Fibroblast of skin of left quadriceps (primary cell): Measurements from ENCODE around the gene HES5.

ENCODE experiments used
- DNase-seq, 2 experiments: peaks; one replicate each; pipeline ENCODE4 v3.0.0-alpha.2; 2013; ENCODE audit warnings: low read depth in 2 of 2

The HES5 gene

DNA sequence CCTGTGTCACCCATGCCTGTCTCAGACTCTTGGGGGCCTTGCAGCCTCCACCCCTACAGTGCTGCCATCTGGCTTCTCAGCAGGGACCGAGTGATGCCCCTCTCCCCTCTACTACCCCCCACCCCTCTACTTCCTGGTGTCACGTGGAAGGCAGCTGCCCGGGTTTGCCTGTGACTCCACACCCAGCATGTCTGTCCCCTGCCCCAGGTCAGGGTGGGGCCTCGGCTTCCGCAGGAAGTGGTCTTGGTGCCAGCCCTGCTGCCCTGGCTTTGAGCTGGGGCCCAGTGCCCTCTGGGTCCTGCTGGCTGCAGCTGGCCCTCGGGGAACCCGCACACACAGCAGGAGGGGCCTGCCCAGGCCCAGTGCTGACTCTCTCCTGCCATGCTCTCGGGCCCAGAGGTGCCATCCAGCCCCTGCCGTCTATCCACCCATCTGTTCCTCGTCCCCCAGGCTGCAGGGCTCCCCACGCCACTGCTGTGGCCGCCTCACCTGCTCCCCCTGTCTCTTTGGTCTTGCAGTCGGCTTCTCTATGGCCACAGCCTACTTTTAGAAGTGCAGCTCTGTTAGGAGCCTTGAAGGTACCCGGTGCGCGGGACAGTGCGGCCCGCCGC is 30.0 kb downstream of the HES5 start:
- no peak for DNase-seq

DNA sequence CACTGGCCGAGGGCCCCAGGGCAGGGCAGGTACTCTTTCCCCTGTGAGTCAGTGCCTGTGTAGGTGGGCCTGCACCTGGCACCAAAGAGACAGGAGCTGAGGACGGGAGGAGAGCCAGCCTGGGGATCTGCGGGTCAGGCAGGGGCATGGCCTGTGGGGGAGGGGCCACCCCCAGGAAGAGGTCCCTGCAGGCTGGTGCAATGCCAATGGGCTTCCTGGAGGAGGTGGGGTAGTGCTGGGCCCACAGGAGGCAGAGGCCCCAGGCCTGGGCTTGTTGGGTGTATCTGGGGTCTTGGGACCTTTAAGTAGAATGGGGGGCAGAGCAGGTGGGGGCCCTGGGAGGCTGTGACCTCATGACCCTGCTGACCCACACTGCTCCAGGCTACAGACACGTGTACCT is 30.8 kb downstream of the HES5 start:
- DNase-seq = no peak

DNA sequence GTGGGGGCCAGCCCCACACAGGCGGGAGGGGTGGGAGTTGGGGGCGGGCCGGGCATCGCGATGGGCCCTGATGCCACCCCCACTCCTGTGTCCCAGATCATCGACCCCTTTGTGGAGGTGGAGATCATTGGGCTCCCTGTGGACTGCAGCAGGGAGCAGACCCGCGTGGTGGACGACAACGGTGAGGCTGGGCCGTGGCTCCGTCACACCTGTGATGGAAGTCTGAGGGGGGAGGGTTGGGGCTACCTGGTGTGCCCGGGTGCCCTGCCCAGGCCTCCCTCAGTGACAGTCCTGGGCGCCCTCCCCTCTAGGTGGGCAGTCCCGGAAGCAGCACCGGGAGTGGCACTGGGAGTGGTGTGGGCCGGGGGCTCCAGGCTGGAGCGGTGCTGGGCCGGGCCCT is 31.4 kb downstream of the HES5 start:
- no peak for DNase-seq

- DNase-seq = no peak
These were observed 32.2 kb downstream of the HES5 start for GRCh38 chr1:2497891-2498290.

DNA sequence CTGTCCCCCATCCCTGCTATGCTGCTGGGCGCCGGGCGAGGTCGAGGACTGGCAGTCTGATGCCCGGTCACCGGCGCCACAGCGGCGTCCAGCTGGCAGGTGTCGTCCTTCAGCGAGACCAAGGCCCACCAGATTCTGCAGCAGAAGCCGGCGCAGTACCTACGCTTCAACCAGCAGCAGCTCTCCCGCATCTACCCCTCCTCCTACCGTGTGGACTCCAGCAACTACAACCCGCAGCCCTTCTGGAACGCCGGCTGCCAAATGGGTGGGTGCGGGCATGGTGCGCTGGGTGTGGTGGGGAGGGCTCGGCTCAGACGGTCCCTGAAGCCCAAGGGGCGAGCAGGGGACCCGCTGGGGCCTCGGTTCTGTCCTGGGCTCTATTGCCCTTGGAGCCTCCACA is 33.3 kb downstream of the HES5 start:
- DNase-seq = no peak

DNA sequence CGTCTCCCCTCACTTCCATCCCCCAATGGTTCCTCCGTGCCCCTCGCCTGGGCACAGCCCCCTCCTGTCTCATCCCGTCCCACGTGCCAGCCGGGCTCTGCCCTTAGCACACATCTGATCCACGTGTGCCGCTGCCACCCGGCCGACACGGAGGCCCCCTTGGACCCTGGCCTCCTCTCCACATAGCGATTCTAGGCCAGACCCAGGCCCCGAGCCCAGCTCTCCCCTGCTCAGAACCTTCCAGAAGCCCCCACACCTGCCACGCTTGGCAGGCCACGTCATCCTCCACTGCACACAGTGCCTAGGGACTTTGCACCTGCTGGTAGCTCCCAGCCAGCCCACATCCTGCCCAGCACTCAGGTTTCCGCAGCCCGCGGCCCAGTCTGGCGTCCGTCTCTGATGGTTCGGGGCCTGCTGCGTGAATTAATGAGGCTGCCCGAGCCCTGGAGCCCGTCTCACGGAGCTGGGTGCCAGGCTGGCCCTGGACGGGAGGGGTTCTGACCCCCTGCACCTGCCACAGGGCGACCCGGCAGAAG is 33.9 kb downstream of the HES5 start:
- no peak for DNase-seq

- DNase-seq = no peak
These were observed 34.5 kb downstream of the HES5 start for GRCh38 chr1:2495546-2495945.

DNA sequence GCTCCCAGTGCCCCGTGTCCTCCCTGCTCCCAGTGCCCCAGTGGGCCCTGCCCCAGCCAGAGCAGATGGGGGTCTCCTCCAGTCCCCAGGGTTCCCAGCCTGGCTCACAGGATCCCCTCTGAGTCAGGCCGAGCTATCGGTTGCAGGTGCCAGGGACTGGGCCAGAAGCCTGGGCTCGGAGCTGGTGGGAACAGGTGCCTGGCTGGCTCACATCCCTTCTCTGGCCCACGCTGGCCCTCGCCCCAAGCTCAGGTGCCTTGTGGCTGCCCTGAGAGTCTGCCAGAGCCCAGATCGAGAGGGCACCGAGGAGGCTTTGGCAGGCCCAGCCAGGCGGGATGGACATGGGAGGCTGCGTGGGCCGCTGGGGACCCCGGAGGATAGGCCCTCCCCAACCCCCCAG is 35.0 kb downstream of the HES5 start:
- no peak for DNase-seq

GRCh38 chr1:2494323-2494693 is 35.8 kb downstream of the HES5 start:
- peak; percentile 10 to 11 for DNase-seq

GRCh38 chr1:2493691-2494322 is 36.3 kb downstream of the HES5 start:
- DNase-seq = no peak

DNA sequence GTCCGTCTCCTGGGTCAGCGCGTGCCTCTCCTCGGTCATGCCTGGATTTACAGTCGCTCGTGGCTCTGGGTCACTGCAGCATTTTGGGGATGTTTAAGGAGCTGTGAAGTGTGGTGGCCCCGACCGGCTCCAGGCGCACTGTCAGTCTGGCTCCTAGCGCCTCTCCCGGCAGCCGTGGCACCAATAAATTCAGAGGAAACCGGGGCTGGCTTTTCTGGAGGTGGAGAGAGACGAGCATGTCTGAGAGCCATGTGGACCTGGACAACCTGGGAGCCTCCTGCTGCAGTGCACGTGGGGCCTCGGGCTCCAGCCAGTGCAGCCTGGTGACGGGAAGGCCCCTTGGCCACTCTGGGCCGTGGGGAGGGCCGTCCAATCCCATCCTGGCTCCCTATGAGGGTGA is 36.8 kb downstream of the HES5 start:
- no peak for DNase-seq

DNA sequence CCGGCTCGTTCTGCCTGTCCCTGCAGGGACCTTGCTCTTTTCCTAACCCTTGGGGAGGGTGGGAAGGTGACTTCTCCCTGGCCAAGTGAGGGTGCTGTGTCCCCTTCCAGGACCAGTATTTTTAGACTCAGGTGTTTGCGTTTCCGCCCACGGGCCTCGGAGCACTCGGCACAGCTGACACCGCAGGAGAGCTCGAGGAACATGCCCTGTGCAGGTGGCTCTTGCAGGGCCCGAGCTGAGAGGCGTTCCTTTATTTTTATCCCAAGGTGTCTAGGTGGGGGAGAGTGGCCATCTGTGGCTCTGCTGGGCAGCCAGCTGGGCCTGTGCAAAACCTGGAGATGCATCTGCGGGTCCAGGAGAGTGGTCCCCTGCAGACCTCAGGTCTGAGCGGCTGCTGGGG is 38.0 kb downstream of the HES5 start:
- no peak for DNase-seq

GRCh38 chr1:2489615-2490014 is 40.4 kb downstream of the HES5 start:
- no peak for DNase-seq

DNA sequence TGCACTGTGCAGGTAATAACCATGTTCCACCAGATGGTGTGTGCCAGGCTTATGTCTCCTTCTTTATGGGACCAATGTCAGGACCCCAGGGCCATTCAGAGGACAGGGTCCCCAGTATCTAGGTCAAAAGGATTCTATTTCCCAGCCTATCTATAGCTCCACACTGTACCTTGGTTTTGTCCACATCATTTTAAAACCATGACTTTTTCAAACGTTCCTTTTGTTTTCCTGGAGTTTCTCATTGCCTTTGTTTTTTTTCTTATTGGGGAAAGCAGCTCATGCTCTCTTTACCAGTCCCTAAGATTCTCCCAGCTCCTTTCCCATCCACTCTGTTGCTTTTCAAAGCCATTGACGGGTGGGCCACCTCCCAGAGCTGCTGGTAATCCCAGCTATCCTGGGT is 41.4 kb downstream of the HES5 start:
- DNase-seq = no peak

- DNase-seq = no peak
These were observed 43.5 kb downstream of the HES5 start for GRCh38 chr1:2486558-2486957.

DNA sequence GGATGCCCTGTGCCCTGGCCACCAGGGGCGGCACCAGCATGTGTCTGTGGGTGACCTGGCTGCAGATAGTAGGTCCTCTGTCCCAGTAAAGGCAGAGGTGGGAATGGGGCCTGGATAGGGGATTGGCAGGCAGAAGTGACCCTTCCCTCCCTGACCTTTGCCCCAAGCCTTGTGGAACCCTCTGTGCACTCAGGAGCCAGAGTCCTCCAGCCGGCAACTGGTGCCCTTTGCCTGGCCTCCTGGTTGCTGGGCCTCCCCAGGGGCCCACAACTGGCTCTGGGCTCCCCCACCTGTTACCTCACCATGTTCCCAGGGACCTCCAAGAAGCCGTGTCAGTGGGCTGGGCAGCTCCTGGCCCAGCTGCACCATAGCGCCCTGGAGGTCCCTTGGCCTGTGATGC is 44.0 kb downstream of the HES5 start:
- no peak for DNase-seq

- DNase-seq = no peak
These were observed 46.1 kb downstream of the HES5 start for GRCh38 chr1:2483970-2484369.

DNA sequence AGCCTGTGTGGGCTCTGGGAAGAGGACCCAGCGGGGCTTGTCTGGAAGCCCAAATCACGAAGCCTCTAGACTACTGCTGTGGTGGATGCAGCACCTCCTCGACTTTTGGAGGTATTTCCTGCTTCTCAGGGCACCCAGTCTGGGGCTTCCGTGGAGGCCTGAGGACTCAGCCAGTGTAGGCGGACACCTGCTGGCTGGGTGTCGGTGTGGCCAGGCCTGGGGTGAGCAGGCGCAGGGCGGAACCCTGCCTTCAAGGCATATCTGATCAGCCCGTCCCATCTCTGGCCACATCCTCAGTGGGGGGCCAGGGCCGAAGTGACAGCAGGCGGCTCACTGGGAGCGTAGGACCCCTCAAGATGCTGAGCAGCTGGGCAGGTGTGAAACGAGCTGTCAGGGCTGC is 47.0 kb downstream of the HES5 start:
- DNase-seq = no peak

- no peak for DNase-seq
These were observed 47.5 kb downstream of the HES5 start for GRCh38 chr1:2482588-2482987.

DNA sequence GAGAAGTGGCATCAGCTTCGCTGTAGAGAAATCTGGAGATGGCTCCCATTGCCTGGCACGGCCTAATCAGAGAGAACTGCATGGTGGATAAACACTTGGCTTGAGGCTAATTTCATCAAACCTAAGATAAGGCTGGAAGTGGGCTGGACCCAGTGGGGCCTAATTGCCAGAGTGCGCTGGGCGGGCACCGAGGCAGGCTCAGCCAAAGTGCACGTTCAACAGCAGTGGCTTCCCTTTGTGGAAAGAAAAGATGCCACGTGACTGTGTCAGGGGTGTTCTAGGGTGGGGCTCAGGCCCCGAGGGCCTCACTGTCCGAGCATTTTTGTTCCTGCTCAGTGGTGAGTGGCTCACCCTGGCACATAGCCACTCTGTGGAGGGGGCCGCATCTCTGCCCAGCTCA is 48.2 kb downstream of the HES5 start:
- no peak for DNase-seq

GRCh38 chr1:2480986-2481364 is 49.1 kb downstream of the HES5 start:
- DNase-seq = no peak

GRCh38 chr1:2480236-2480985 is 49.7 kb downstream of the HES5 start:
- DNase-seq = no peak

- DNase-seq = no peak
These were observed 50.4 kb downstream of the HES5 start for GRCh38 chr1:2479618-2480017.
